Esophagus muscularis mucosa (tissue), 4 donors: ENCODE data around the gene SPTSSA. TPM values are rescaled to one million over a fixed set of nuclear protein-coding genes. Genes with fewer than 3 reads are reported as not detected.
A peak's percentile ranks its signal among the peaks of the same experiment; 100 is the strongest.
"Not testable (repeated sequence)": the region's sequence is repeated elsewhere in the genome, so short reads cannot be mapped to it uniquely, and the experiment has no call there.

ENCODE experiments used
- DNase-seq: peaks from one replicate; pipeline ENCODE4 v3.0.0-alpha.2; 2017; ENCODE audit errors: extremely low spot score
- H3K27ac ChIP-seq, 4 donors: fragments of 200-600 bp; sonication (generic); replicated peaks in 1 of 4; 1 replicate in 3 of 4; 2 replicates in 1 of 4; pipeline ENCODE4 v1.5.1; 2016 to 2019; ENCODE audit warnings: mild to moderate bottlenecking in 1 of 4
- H3K27me3 ChIP-seq, 4 donors: fragments of 200-600 bp; sonication (generic); one replicate each; pipeline versions ENCODE4 v1.5.1 to v1.6.0; 2016 to 2019
- H3K36me3 ChIP-seq, 4 donors: fragments of 200-600 bp; sonication (generic); one replicate each; pipeline ENCODE4 v1.5.1; 2016 to 2019
- H3K4me1 ChIP-seq, 4 donors: fragments of 200-600 bp; sonication (generic); one replicate each; pipeline ENCODE4 v1.5.1; 2016 to 2019
- H3K4me3 ChIP-seq, 4 donors: fragments of 200-600 bp; sonication (generic); 1 replicate in 2 of 4; 2 replicates in 2 of 4; pipeline ENCODE4 v1.5.1; 2016 to 2019; ENCODE audit warnings: mild to moderate bottlenecking in 4 of 4, moderate library complexity in 1 of 4
- H3K9me3 ChIP-seq, 4 donors: fragments of 200-600 bp; sonication (generic); 1 replicate in 3 of 4; 2 replicates in 1 of 4; pipeline ENCODE4 v1.5.1; 2016 to 2019
- EP300 ChIP-seq: sonication (generic); formaldehyde crosslinking; IDR thresholded peaks from one replicate; pipeline ENCODE4 v1.6.1; 2017; ENCODE audit warnings: antibody characterized with exemption
- POLR2A ChIP-seq: fragments of 450-650 bp; IDR thresholded peaks from one replicate; pipeline ENCODE4 v1.6.1; 2017; ENCODE audit warnings: antibody characterized with exemption, moderate library complexity, mild to moderate bottlenecking, low read depth
- POLR2AphosphoS5 ChIP-seq, 2 donors: sonication (generic); formaldehyde crosslinking; IDR thresholded peaks; one replicate each; pipeline ENCODE4 v1.6.1; 2017; ENCODE audit warnings: antibody characterized with exemption in 2 of 2
- WGBS: methylation state at CpG from one replicate; pipeline ENCODE4 v1.1.5; 2018; 5-methylcytosine and 5-hydroxymethylcytosine counted together
- intact Hi-C: fragments of 100-400 bp; cut with DNase I; formaldehyde crosslinking; loops from one replicate; pipeline ENCODE4 v1.15.1; 2023
- total RNA-seq, 4 donors: library from RNA; depleted of rRNA; stranded (reverse); fragments of >200 nt; gene quantifications; one replicate each; pipeline versions ENCODE4 v1.1.0 to v1.2.1, GENCODE V29; 2016
- TF ChIP-seq, protein P1 (sequence below), 3 experiments: fragments of 200-600 bp in 2 of 3; fragments of 450-650 bp in 1 of 3; sonication (generic) in 2 of 3; IDR thresholded peaks; one replicate each; pipeline ENCODE4 v1.5.1; 2017 to 2019; ENCODE audit warnings: antibody characterized with exemption in 3 of 3, mild to moderate bottlenecking in 2 of 3, moderate library complexity in 1 of 3

SPTSSA gene, protein sequence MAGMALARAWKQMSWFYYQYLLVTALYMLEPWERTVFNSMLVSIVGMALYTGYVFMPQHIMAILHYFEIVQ
- 10 to 100 TPM; 21.2 to 26.2 (median 22.1) TPM for total RNA-seq

DNA sequence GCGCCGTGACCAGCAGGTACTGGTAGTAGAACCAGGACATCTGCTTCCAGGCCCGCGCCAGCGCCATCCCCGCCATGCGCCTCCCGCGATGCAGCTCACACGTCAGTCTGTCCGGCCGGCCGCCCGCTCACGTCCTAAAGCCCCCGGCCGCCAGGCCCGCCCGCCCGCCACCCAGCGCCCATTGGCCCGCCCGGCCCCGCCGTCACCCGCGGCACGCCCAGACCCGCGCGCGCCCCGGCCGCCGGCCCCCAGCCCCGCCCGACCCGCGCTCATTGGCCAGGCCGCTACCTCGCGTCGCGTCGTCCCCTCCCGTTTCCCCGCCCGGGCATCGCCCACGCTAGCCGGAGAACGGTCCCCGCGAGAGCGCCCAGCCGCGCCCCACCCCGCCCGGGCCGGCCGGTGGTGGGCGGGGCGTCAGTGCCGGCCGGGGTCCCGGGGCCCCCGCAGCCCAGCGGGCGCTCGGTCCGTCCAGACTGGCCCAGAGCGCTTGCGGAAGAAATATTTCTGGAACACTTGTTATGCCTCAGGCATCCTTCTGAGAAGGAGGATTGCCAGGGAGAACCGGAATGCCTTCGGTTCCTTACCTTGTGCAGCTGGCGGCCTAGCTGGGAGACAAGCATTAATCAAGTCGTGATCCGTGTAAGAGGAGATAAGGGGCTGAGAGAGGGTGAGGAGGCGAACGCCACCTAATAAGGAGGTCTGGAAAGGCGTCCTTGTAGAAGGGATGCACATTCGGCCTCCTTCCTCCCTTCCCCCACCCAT lies at the start of gene SPTSSA:
SPTSSA (minus strand) TSS at position 109 of the 762 bp plus-strand sequence; CDS start at position 76, 33 bp downstream.
- H3K36me3 ChIP-seq: no peaks in the 10 kb centered on the region
- H3K27me3 ChIP-seq: no peaks in the 10 kb centered on the region
- TF ChIP-seq EP300 (no peak), POLR2AphosphoS5 (IDR thresholded peaks at IDR 0.05) (peak; percentile 92 to 97), POLR2A (peak; percentile 85)
- TF ChIP-seq, protein P1, sequence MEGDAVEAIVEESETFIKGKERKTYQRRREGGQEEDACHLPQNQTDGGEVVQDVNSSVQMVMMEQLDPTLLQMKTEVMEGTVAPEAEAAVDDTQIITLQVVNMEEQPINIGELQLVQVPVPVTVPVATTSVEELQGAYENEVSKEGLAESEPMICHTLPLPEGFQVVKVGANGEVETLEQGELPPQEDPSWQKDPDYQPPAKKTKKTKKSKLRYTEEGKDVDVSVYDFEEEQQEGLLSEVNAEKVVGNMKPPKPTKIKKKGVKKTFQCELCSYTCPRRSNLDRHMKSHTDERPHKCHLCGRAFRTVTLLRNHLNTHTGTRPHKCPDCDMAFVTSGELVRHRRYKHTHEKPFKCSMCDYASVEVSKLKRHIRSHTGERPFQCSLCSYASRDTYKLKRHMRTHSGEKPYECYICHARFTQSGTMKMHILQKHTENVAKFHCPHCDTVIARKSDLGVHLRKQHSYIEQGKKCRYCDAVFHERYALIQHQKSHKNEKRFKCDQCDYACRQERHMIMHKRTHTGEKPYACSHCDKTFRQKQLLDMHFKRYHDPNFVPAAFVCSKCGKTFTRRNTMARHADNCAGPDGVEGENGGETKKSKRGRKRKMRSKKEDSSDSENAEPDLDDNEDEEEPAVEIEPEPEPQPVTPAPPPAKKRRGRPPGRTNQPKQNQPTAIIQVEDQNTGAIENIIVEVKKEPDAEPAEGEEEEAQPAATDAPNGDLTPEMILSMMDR (IDR thresholded peaks at IDR 0.05): no peak
- intact Hi-C loops: loop anchor here (2.0 to 10.0 kb wide), 2 partner anchors 34 to 72 kb away; partner anchors contain the start of gene EAPP
- H3K9me3 ChIP-seq: no peaks in the 10 kb centered on the region
- peak within 1 kb of the TSS; percentile 58 to 91 (median 80) for H3K4me3 ChIP-seq
- H3K27ac ChIP-seq: peak within 1 kb of the TSS; percentile 89 to 99 (median 97)
- peaks cover 11 to 42% (median 38%) of the 10 kb centered on the region in 4 donors for H3K4me1 ChIP-seq
- WGBS: under 1% methylated on average over 40 of the region's 82 CpGs
- peak; percentile 97 for DNase-seq

GRCh38 chr14:34507884-34508283 lies 45.8 kb upstream of the SPTSSA start:
- H3K4me3 ChIP-seq: no peak overlapping the region
- DNase-seq: no peak
- intact Hi-C loops: no loop called here
- H3K9me3 ChIP-seq: no peaks in the 10 kb centered on the region
- H3K27me3 ChIP-seq: no peaks in the 10 kb centered on the region
- no peak overlapping the region for H3K27ac ChIP-seq
- no peaks in the 10 kb centered on the region for H3K4me1 ChIP-seq
- TF ChIP-seq POLR2A (no peak), EP300 (no peak), POLR2AphosphoS5 (IDR thresholded peaks at IDR 0.05) (no peak)
- TF ChIP-seq, protein P1 (IDR thresholded peaks at IDR 0.05): no peak
- 92% methylated on average over 11 of the region's 11 CpGs for WGBS
- no peaks in the 10 kb centered on the region for H3K36me3 ChIP-seq

- WGBS: 91% methylated on average over 9 of the region's 9 CpGs
- TF ChIP-seq POLR2AphosphoS5 (IDR thresholded peaks at IDR 0.05) (no peak), EP300 (no peak)
- DNase-seq: no peak
- Histone ChIP-seq H3K36me3 (no peaks in the 10 kb centered on the region), H3K9me3 (no peaks in the 10 kb centered on the region), H3K4me3 (no peak overlapping the region), H3K27me3 (no peaks in the 10 kb centered on the region), H3K4me1 (no peaks in the 10 kb centered on the region), H3K27ac (no peak overlapping the region)
- intact Hi-C loops: no loop called here
These were observed 45.4 kb upstream of the SPTSSA start for GRCh38 chr14:34507459-34507858.

GRCh38 chr14:34505124-34505491 lies 43.1 kb upstream of the SPTSSA start:
- H3K9me3 ChIP-seq, H3K4me1 ChIP-seq, intact Hi-C loops, H3K27me3 ChIP-seq, H3K27ac ChIP-seq, DNase-seq, H3K4me3 ChIP-seq, H3K36me3 ChIP-seq: not testable (repeated sequence)
- WGBS: 92% methylated on average over 5 of the region's 5 CpGs

- 95% methylated on average over 9 of the region's 9 CpGs for WGBS
- H3K9me3 ChIP-seq, DNase-seq, H3K27me3 ChIP-seq, H3K4me1 ChIP-seq, intact Hi-C loops, H3K36me3 ChIP-seq, H3K27ac ChIP-seq, H3K4me3 ChIP-seq: not testable (repeated sequence)
These were observed 42.0 kb upstream of the SPTSSA start for GRCh38 chr14:34504027-34504426.

DNA sequence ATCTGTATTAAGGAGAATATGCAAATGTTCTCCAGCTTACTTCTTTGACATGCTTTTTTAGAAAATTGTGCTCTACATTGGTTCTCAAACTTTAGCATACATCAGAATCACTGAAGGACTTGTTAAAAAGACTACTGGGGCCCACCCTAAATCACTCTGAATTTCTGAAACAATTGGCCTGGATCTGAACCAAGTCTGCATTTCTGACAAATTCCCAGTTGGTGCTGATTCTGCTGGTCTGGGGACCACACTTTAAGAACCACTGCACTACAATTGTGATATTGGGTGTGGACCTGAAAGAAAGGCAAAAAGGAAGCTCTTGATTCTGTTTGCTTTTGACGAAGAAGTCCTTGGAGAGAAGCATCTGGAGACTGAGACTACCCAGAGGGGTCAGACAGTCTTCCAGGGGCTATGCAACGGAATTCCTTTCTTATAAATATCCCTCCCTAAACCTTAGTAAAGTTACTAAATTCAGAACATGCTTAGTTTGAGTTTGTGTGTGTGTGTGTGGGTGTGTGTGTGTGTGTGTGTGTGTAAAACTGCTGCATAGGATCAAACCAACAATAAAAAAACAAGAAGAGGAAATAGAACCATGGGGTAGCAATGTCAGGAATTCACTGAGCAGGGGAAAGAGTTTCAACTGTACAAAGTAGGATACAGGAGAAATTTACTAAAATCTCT lies 40.6 kb upstream of the SPTSSA start:
- WGBS: 57% methylated on average over 2 of the region's 2 CpGs
- H3K27ac ChIP-seq: no peak overlapping the region

More for the DNA sequence above, 40.6 kb upstream of the SPTSSA start:
- intact Hi-C loops: no loop called here
- H3K9me3 ChIP-seq: no peaks in the 10 kb centered on the region
- no peaks in the 10 kb centered on the region for H3K36me3 ChIP-seq
- peaks cover 3 to 12% (median 6%) of the 10 kb centered on the region in 4 donors for H3K4me1 ChIP-seq
- H3K27me3 ChIP-seq: no peaks in the 10 kb centered on the region
- H3K4me3 ChIP-seq: no peak overlapping the region
- TF ChIP-seq POLR2A (no peak), POLR2AphosphoS5 (IDR thresholded peaks at IDR 0.05) (no peak), EP300 (no peak)
- TF ChIP-seq, protein P1 (IDR thresholded peaks at IDR 0.05): no peak
- DNase-seq: no peak
